ENCODE data around the gene ACAN. TPM values are rescaled to one million over a fixed set of nuclear protein-coding genes. Genes with fewer than 3 reads are reported as not detected.

ACAN gene
- total RNA-seq, 2 experiments from 2014 or later: not detected

GRCh38 chr15:88847144-88847543 is 43.9 kb downstream of the ACAN start:
- Mint-ChIP-seq H3K27ac (no peak overlapping the region), H3K4me1 (ENCODE audit: low read depth) (no peaks in the 10 kb centered on the region), H3K27me3 (peaks cover 7% of the 10 kb centered on the region), H3K4me3 (no peak overlapping the region), H3K9me3 (no peaks in the 10 kb centered on the region), H3K36me3 (ENCODE audit: low read depth) (no peaks in the 10 kb centered on the region)
- Histone ChIP-seq H3K9me3 (ENCODE audit: control insufficient read depth in 1 of 2, insufficient read depth in 1 of 2, low read length in 2 of 2) (no peaks in the 10 kb centered on the region), H3K4me1 (ENCODE audit: insufficient read depth, low read length) (no peaks in the 10 kb centered on the region), H3K4me3 (ENCODE audit: low read length) (no peak overlapping the region), H3K27me3 (ENCODE audit: control insufficient read depth in 1 of 2, insufficient read depth in 2 of 2, low read length in 2 of 2) (peaks cover 0 to 2% of the 10 kb centered on the region in 2 experiments), H3K27ac (ENCODE audit: low read depth in 1 of 2, low read length in 2 of 2) (no peak overlapping the region), H3K36me3 (ENCODE audit: insufficient read depth, low read length) (no peaks in the 10 kb centered on the region)
- intact Hi-C loops (cut with DNase I, micrococcal nuclease): no loop called here
- ATAC-seq (ENCODE audit: poor library complexity): no peak
- no peak for TF ChIP-seq CTCF (IDR thresholded peaks at IDR 0.05)
- ChIA-PET CTCF (no interaction called here), POLR2A (no interaction called here)
- no peak for DNase-seq

DNA sequence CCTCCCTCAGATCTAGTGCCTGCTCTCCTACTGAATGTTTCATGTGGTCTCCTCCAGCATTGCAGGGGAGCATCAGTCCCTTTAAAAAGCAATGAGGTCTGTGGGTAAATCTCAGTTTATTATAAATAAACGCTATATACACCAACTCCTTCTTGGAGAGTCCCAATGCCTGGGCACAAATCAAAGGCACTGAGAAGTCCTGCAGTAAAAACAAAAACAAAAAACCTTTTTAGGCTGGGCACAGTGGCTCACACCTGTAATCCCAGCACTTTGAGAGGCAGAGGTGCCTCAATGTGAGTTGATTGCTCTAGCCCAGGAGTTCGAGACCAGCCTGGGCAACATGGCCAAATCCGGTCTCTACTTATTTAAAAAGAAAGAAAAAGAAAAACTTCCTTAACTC is 45.0 kb downstream of the ACAN start:
- Histone ChIP-seq H3K36me3 (ENCODE audit: insufficient read depth, low read length) (no peaks in the 10 kb centered on the region), H3K9me3 (ENCODE audit: control insufficient read depth in 1 of 2, insufficient read depth in 1 of 2, low read length in 2 of 2) (peaks cover 0 to 6% of the 10 kb centered on the region in 2 experiments), H3K27me3 (ENCODE audit: control insufficient read depth in 1 of 2, insufficient read depth in 2 of 2, low read length in 2 of 2) (peaks cover 0 to 4% of the 10 kb centered on the region in 2 experiments), H3K4me1 (ENCODE audit: insufficient read depth, low read length) (no peaks in the 10 kb centered on the region), H3K4me3 (ENCODE audit: low read length) (no peak overlapping the region), H3K27ac (ENCODE audit: low read depth in 1 of 2, low read length in 2 of 2) (no peak overlapping the region)
- no peak for TF ChIP-seq CTCF (IDR thresholded peaks at IDR 0.05)
- no peaks in the 10 kb centered on the region for H3K36me3 Mint-ChIP-seq (ENCODE audit: low read depth)
- H3K9me3 Mint-ChIP-seq: no peaks in the 10 kb centered on the region
- H3K27ac Mint-ChIP-seq: no peak overlapping the region
- DNase-seq (no peak), ATAC-seq (ENCODE audit: poor library complexity) (no peak)
- no peaks in the 10 kb centered on the region for H3K4me1 Mint-ChIP-seq (ENCODE audit: low read depth)
- peaks cover 11% of the 10 kb centered on the region for H3K27me3 Mint-ChIP-seq
- POLR2A ChIA-PET: no interaction called here
- intact Hi-C loops (cut with DNase I, micrococcal nuclease): no loop called here
- H3K4me3 Mint-ChIP-seq: no peak overlapping the region
- CTCF ChIA-PET: no interaction called here

DNA sequence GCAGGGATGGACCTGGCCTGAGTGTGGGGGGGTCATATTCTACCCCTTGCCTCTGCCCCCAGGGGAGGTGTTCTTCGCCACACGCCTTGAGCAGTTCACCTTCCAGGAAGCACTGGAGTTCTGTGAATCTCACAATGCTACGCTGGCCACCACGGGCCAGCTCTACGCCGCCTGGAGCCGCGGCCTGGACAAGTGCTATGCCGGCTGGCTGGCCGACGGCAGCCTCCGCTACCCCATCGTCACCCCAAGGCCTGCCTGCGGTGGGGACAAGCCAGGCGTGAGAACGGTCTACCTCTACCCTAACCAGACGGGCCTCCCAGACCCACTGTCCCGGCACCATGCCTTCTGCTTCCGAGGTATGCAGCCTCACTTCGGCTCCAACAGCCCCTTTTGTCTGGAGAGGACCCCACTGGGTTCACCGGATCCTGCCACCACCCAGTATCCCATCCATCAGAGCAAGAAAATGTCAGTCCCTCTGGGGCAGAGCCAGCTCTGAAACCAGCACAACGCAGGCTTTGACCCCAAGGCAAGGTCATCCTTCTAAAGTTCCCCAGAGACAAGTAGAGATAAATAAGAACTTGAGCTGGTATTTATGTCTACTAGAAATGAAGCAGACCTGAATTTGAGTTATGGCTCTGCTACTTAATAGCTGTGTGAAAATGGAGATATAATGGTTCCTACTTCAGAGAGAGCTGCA is 46.3 kb downstream of the ACAN start:
- Histone ChIP-seq H3K27ac (ENCODE audit: low read depth in 1 of 2, low read length in 2 of 2) (no peak overlapping the region), H3K4me3 (ENCODE audit: low read length) (no peak overlapping the region), H3K36me3 (ENCODE audit: insufficient read depth, low read length) (no peaks in the 10 kb centered on the region), H3K9me3 (ENCODE audit: control insufficient read depth in 1 of 2, insufficient read depth in 1 of 2, low read length in 2 of 2) (peaks cover 11 to 14% of the 10 kb centered on the region in 2 experiments), H3K27me3 (ENCODE audit: control insufficient read depth in 1 of 2, insufficient read depth in 2 of 2, low read length in 2 of 2) (peaks cover 0 to 9% of the 10 kb centered on the region in 2 experiments), H3K4me1 (ENCODE audit: insufficient read depth, low read length) (no peaks in the 10 kb centered on the region)
- CTCF ChIA-PET: no interaction called here
- H3K4me3 Mint-ChIP-seq: no peak overlapping the region
- POLR2A ChIA-PET: no interaction called here
- ATAC-seq (ENCODE audit: poor library complexity) (no peak), DNase-seq (no peak)
- peaks cover 11% of the 10 kb centered on the region for H3K27me3 Mint-ChIP-seq
- no peaks in the 10 kb centered on the region for H3K4me1 Mint-ChIP-seq (ENCODE audit: low read depth)
- no peak overlapping the region for H3K27ac Mint-ChIP-seq
- no peaks in the 10 kb centered on the region for H3K9me3 Mint-ChIP-seq
- intact Hi-C loops (cut with DNase I, micrococcal nuclease): no loop called here
- TF ChIP-seq CTCF (IDR thresholded peaks at IDR 0.05): no peak
- H3K36me3 Mint-ChIP-seq (ENCODE audit: low read depth): no peaks in the 10 kb centered on the region
